A549 treated with DMSO at 1 μM for 4 hours (cell line): ENCODE measurements around the gene ETNPPL. TPM values are rescaled to one million over a fixed set of nuclear protein-coding genes. Genes with fewer than 3 reads are reported as not detected.

Experiments
- total RNA-seq: library from RNA; stranded (reverse); fragments of 200-300 nt; extraction: Qiagen RNA extraction; gene quantifications from 5 replicates; pipeline ENCODE4 v1.2.3, GENCODE V29; 2022; ENCODE audit warnings: low read depth

ETNPPL gene
- 0.07 TPM in 1 of 5 replicates, not detected in the others for total RNA-seq

GRCh38 chr4:108762559-108763225, at the start of gene ETNPPL:
ETNPPL (minus strand) TSS chr4:108763053; CDS start chr4:108762898, 155 bp downstream.

Other genes starting within 250 kb of the ETNPPL start
- gene RPL34, start 142.5 kb downstream of the ETNPPL start, total RNA-seq: 796 to 1,006 TPM (median 919 TPM) in 5 replicates
- gene OSTC, start 112.5 kb downstream of the ETNPPL start, total RNA-seq: 90.3 to 108 TPM (median 102 TPM) in 5 replicates